Endothelial cell of umbilical vein (primary cell): ENCODE measurements around the gene VIT. TPM values are rescaled to one million over a fixed set of nuclear protein-coding genes. Genes with fewer than 3 reads are reported as not detected.

Experiments
- BruUV-seq: library from RNA; stranded (reverse); fragments of 400-500 nt; replicated peaks from 2 replicates; lab custom pipeline; 2021; lab: Mats Ljungman, UMichigan
- CTCF ChIA-PET: fragments of 300-600, 350-600 bp; sonication (Branson Sonifier 250); formaldehyde crosslinking; loops from one replicate; lab custom pipeline; 2021; ENCODE audit warnings: antibody characterized with exemption, inconsistent platforms; lab: Charles Lee
- POLR2A ChIA-PET: fragments of 300-600, 350-600 bp; sonication (Branson Sonifier 250); formaldehyde crosslinking; loops from one replicate; lab custom pipeline; 2021; ENCODE audit warnings: antibody characterized with exemption, inconsistent platforms; lab: Charles Lee
- DNase-seq: peaks from one replicate; pipeline ENCODE4 v3.0.0-alpha.2; 2011; ENCODE audit warnings: low read depth, low spot score
- FAIRE-seq: peaks from 2 replicates; lab custom pipeline; 2011; peaks lifted over from hg19 to GRCh38; lab: Jason Lieb, UNC
- H2AFZ ChIP-seq: 2 replicates; pipeline ENCODE4 v1.6.0; 2012; ENCODE audit warnings: low read depth, low read length, control low read depth, inconsistent platforms
- H3K27ac ChIP-seq: 2 replicates; pipeline ENCODE4 v1.5.1; 2011; ENCODE audit warnings: low read depth, mild to moderate bottlenecking, control low read depth, low read length, moderate library complexity; ENCODE audit not compliant: insufficient read depth
- H3K27me3 ChIP-seq, 2 experiments: 2 replicates each; pipeline versions ENCODE4 v1.6.0 to v1.6.1; 2011; ENCODE audit warnings: low read length in 2 of 2, mixed read lengths in 1 of 2; ENCODE audit not compliant: control insufficient read depth in 2 of 2, insufficient read depth in 2 of 2
- H3K36me3 ChIP-seq, 2 experiments: 2 replicates in 1 of 2; 3 replicates in 1 of 2; pipeline ENCODE4 v1.5.1; 2011; ENCODE audit warnings: low read length in 2 of 2, mild to moderate bottlenecking in 1 of 2, moderate library complexity in 1 of 2; ENCODE audit not compliant: control insufficient read depth in 2 of 2, insufficient read depth in 2 of 2; ENCODE audit errors: extremely low read depth in 1 of 2
- H3K4me1 ChIP-seq: 3 replicates; pipeline ENCODE4 v1.5.1; 2011; ENCODE audit warnings: mild to moderate bottlenecking, low read length; ENCODE audit not compliant: control insufficient read depth, insufficient read depth; ENCODE audit errors: extremely low read depth
- H3K4me2 ChIP-seq: 2 replicates; pipeline ENCODE4 v1.6.1; 2011; ENCODE audit warnings: low read length, control low read depth, mixed read lengths; ENCODE audit not compliant: insufficient read depth
- H3K4me3 ChIP-seq, 3 experiments: fragments of 200-600 bp in 1 of 3; sonication (generic), shearing (Covaris generic) in 1 of 3; replicated peaks in 1 of 3; 2 replicates each; pipeline ENCODE4 v1.5.1; 2011 to 2016; ENCODE audit warnings: control low read depth in 3 of 3, low read length in 3 of 3, mild to moderate bottlenecking in 2 of 3, inconsistent platforms in 1 of 3, low read depth in 1 of 3, moderate library complexity in 1 of 3; ENCODE audit not compliant: insufficient read depth in 1 of 3
- H3K79me2 ChIP-seq: 2 replicates; pipeline ENCODE4 v1.6.0; 2012; ENCODE audit warnings: low read length, inconsistent platforms; ENCODE audit not compliant: control insufficient read depth, insufficient read depth
- H3K9ac ChIP-seq: replicated peaks from 2 replicates; pipeline ENCODE3; 2011; ENCODE audit warnings: low read length, control low read depth; ENCODE audit not compliant: insufficient read depth; ENCODE audit errors: extremely low read depth
- H3K9me1 ChIP-seq: replicated peaks from 3 replicates; pipeline ENCODE4 v1.6.0; 2011; ENCODE audit warnings: mild to moderate bottlenecking, low read length; ENCODE audit not compliant: control insufficient read depth, insufficient read depth; ENCODE audit errors: extremely low read depth
- H3K9me3 ChIP-seq: replicated peaks from 2 replicates; pipeline ENCODE4 v1.5.1; 2012; ENCODE audit warnings: low read length, inconsistent platforms; ENCODE audit not compliant: control insufficient read depth, insufficient read depth
- H4K20me1 ChIP-seq: replicated peaks from 2 replicates; pipeline ENCODE3; 2011; ENCODE audit warnings: mild to moderate bottlenecking, low read length; ENCODE audit not compliant: control insufficient read depth, insufficient read depth; ENCODE audit errors: extremely low read depth
- EZH2 ChIP-seq: IDR thresholded peaks from 2 replicates; pipeline ENCODE4 v1.6.1; 2012; ENCODE audit warnings: borderline replicate concordance, low read depth, mild to moderate bottlenecking, moderate library complexity, low read length, inconsistent platforms; ENCODE audit not compliant: severe bottlenecking
- FOS ChIP-seq: IDR thresholded peaks from 2 replicates; pipeline ENCODE4 v1.6.1; 2011; ENCODE audit warnings: mild to moderate bottlenecking, low read length, moderate library complexity, borderline replicate concordance; ENCODE audit not compliant: insufficient read depth
- GATA2 ChIP-seq: IDR thresholded peaks from 2 replicates; pipeline ENCODE4 v1.7.0; 2011; ENCODE audit warnings: low read depth, mild to moderate bottlenecking, moderate library complexity, mixed read lengths, low read length; ENCODE audit not compliant: insufficient read length, insufficient read depth
- JUN ChIP-seq: IDR thresholded peaks from 2 replicates; pipeline ENCODE4 v1.6.1; 2011; ENCODE audit warnings: borderline replicate concordance, low read depth; ENCODE audit not compliant: insufficient read length, insufficient read depth
- MYC ChIP-seq: IDR thresholded peaks from one replicate; pipeline ENCODE4 v1.6.1; 2011; ENCODE audit warnings: mild to moderate bottlenecking, low read depth, low read length
- POLR2A ChIP-seq: IDR thresholded peaks from 2 replicates; pipeline ENCODE4 v1.6.1; 2012; ENCODE audit warnings: low read depth, mild to moderate bottlenecking, control low read depth, low read length
- POLR2AphosphoS5 ChIP-seq: IDR thresholded peaks from 2 replicates; pipeline ENCODE4 v1.6.1; 2012; ENCODE audit warnings: low read depth, mild to moderate bottlenecking, control low read depth, low read length, moderate library complexity; ENCODE audit not compliant: insufficient read depth
- dilution Hi-C: fragments of 300-500 bp; cut with MboI; formaldehyde crosslinking; loops from one replicate; pipeline ENCODE4 v1.15.0; 2019; ENCODE audit warnings: low sequenced_read_pairs; ENCODE audit not compliant: extremely low pct_ligation_motif_present
- intact Hi-C: fragments of 100-400 bp; cut with micrococcal nuclease; formaldehyde crosslinking; loops from one replicate; pipeline ENCODE4 v1.10.0; 2022
- polyA plus RNA-seq, 4 experiments: library from polyadenylated mRNA; depleted of rRNA in 3 of 4; stranded (reverse) in 3 of 4; unstranded in 1 of 4; fragments of >200 nt; gene quantifications; 2 replicates each; pipeline versions ENCODE4 v1.2.1 to v1.2.3, GENCODE V29; 2011 to 2012; ENCODE audit warnings: missing spikeins in 1 of 4
- total RNA-seq: library from RNA; stranded (reverse); gene quantifications from 2 replicates; pipeline ENCODE4 v1.2.3, GENCODE V29; 2021
- TF ChIP-seq, protein P1 (sequence below): IDR thresholded peaks from 2 replicates; pipeline ENCODE4 v1.6.1; 2011; ENCODE audit not compliant: insufficient read depth, insufficient read length
- TF ChIP-seq, protein P2 (sequence below), 2 donors: IDR thresholded peaks; 1 replicate in 1 of 2; 2 replicates in 1 of 2; pipeline ENCODE4 v1.5.1; 2011; ENCODE audit warnings: low read length in 2 of 2, mild to moderate bottlenecking in 2 of 2, moderate library complexity in 2 of 2, control low read depth in 1 of 2, inconsistent platforms in 1 of 2, low read depth in 1 of 2; ENCODE audit not compliant: insufficient read depth in 1 of 2; ENCODE audit errors: extremely low read depth in 1 of 2

VIT gene
- total and polyA plus RNA-seq, 2 donors (not counting 3 experiments of a cell fraction or from before 2014, with no cell fraction given), result 0.54 to 0.88 TPM

DNA sequence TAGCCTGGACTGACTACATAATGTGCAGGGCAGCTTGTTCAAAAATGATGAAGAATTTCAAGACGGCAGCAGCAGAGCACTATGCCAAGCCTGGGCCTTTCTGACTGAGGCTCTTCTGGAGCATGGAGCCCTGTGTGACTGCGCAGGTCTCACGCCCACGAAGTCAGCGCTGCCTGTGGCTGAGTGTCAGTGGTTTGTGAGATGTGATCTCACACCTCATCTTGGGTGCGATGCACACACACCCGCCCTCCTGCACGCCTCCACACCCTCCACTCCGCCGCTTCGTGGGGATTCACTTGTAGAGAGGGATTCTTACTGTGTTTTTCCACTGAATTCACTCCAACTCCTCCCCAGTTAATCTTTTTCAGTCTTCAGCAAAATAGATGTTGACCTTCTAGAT lies 103.9 kb downstream of the VIT start:
- ChIA-PET POLR2A (no interaction called here), CTCF (interaction anchor here (0.7 to 1.1 kb wide), 2 partner anchors 15 to 556 kb away, joined by 3 to 4 read pairs; no protein-coding TSS in a partner anchor)
- Histone ChIP-seq H4K20me1 (no peaks in the 10 kb centered on the region), H3K79me2 (no peaks in the 10 kb centered on the region), H3K9me1 (no peaks in the 10 kb centered on the region), H3K4me3 (no peak overlapping the region), H3K36me3 (no peaks in the 10 kb centered on the region), H3K27me3 (peaks cover 9 to 25% of the 10 kb centered on the region in 2 experiments), H3K9ac (no peak overlapping the region), H2AFZ (no peak overlapping the region), H3K27ac (no peak overlapping the region), H3K4me2 (no peak overlapping the region), H3K9me3 (no peaks in the 10 kb centered on the region), H3K4me1 (no peaks in the 10 kb centered on the region)
- dilution Hi-C loops (no loop called here), intact Hi-C loops (no loop called here)
- FAIRE-seq (no peak), DNase-seq (no peak)
- TF ChIP-seq POLR2A, result no peak
- no peak for TF ChIP-seq GATA2
- no peak for TF ChIP-seq POLR2AphosphoS5
- TF ChIP-seq, protein P1, sequence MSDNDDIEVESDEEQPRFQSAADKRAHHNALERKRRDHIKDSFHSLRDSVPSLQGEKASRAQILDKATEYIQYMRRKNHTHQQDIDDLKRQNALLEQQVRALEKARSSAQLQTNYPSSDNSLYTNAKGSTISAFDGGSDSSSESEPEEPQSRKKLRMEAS, result no peak
- TF ChIP-seq FOS, result no peak
- no peak for TF ChIP-seq JUN
- TF ChIP-seq EZH2, result no peak
- TF ChIP-seq, protein P2, sequence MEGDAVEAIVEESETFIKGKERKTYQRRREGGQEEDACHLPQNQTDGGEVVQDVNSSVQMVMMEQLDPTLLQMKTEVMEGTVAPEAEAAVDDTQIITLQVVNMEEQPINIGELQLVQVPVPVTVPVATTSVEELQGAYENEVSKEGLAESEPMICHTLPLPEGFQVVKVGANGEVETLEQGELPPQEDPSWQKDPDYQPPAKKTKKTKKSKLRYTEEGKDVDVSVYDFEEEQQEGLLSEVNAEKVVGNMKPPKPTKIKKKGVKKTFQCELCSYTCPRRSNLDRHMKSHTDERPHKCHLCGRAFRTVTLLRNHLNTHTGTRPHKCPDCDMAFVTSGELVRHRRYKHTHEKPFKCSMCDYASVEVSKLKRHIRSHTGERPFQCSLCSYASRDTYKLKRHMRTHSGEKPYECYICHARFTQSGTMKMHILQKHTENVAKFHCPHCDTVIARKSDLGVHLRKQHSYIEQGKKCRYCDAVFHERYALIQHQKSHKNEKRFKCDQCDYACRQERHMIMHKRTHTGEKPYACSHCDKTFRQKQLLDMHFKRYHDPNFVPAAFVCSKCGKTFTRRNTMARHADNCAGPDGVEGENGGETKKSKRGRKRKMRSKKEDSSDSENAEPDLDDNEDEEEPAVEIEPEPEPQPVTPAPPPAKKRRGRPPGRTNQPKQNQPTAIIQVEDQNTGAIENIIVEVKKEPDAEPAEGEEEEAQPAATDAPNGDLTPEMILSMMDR (IDR thresholded peaks at IDR 0.05; ENCODE audit: extremely low read depth in 1 of 2, insufficient read depth in 1 of 2, low read depth in 1 of 2, low read length in 2 of 2), result no peak
- no peak for TF ChIP-seq MYC
- no TSS peak for BruUV-seq
